ENCODE results near the gene TXK.

GRCh38 chr4:48067536-48067935, 66.5 kb downstream of the TXK start:
- TF ChIP-seq POLR2A (IDR thresholded peaks at IDR 0.05): no peak
- no peak for TF ChIP-seq CTCF (IDR thresholded peaks at IDR 0.05)

Data from right lobe of liver (tissue), 4 donors.